H1 (cell line): Measurements from ENCODE around the gene TFF2. TPM values are rescaled to one million over a fixed set of nuclear protein-coding genes. Genes with fewer than 3 reads are reported as not detected.

Experiments
- BACH1 ChIP-seq: IDR thresholded peaks from 2 replicates; pipeline ENCODE4 v1.6.1; 2012; ENCODE audit warnings: low read length, improper control_type of control experiment
- CHD1 ChIP-seq: IDR thresholded peaks from 2 replicates; pipeline ENCODE4 v1.6.1; 2012; ENCODE audit warnings: low read depth, low read length, improper control_type of control experiment
- POLR2A ChIP-seq, 2 experiments: IDR thresholded peaks; 1 replicate in 1 of 2; 2 replicates in 1 of 2; pipeline ENCODE4 v1.6.1; 2011; ENCODE audit warnings: low read depth in 2 of 2, low read length in 2 of 2, mild to moderate bottlenecking in 2 of 2; ENCODE audit errors: control extremely low read depth in 1 of 2
- SP1 ChIP-seq: IDR thresholded peaks from 2 replicates; pipeline ENCODE4 v1.6.1; 2011; ENCODE audit warnings: low read depth, low read length
- TAF7 ChIP-seq: optimal IDR thresholded peaks from 2 replicates; pipeline ENCODE3; 2011; ENCODE audit warnings: low read depth, mild to moderate bottlenecking, inconsistent platforms, low read length, moderate library complexity, borderline replicate concordance
- TEAD4 ChIP-seq: IDR thresholded peaks from 2 replicates; pipeline ENCODE4 v1.6.1; 2012; ENCODE audit warnings: low read depth, low read length, inconsistent platforms, mixed read lengths
- polyA plus RNA-seq, 7 experiments: library from polyadenylated mRNA; depleted of rRNA in 3 of 7; stranded (reverse) in 5 of 7; unstranded in 2 of 7; fragments of >200 nt in 5 of 7; fragments of 200-250 nt in 2 of 7; gene quantifications; 1 replicate in 5 of 7; 2 replicates in 1 of 7; 4 replicates in 1 of 7; pipeline versions ENCODE4 v1.2.1 to v1.2.3, GENCODE V29; 2011 to 2013; ENCODE audit warnings: missing spikeins in 2 of 7, mixed read lengths in 2 of 7
- total RNA-seq: library from RNA; stranded (reverse); fragmentation: NEBNext Ultra II Directional; extraction: Animal tissue kit (Norgen Biotek cat#: 25700); gene quantifications from 2 replicates; pipeline ENCODE4 v1.2.1, GENCODE V29; 2021

Gene TFF2
- total and polyA plus RNA-seq, 2 of the 8 experiments (the other 6 are each of a cell fraction or from before 2014, with no cell fraction given), result not detected

- TF ChIP-seq SP1 (no peak), CHD1 (no peak), TAF7 (no peak), BACH1 (no peak), POLR2A (IDR thresholded peaks at IDR 0.05; ENCODE audit: control extremely low read depth in 1 of 2, low read depth in 2 of 2, low read length in 2 of 2) (no peak), TEAD4 (no peak)
- TF ChIP-seq, all 59 proteins: peak for 0
These were observed 34.2 kb upstream of the TFF2 start (continued) for GRCh38 chr21:42384989-42385388.
